Measurements from ENCODE around the gene GSN.

GRCh38 chr9:121360601-121361374, 92.8 kb downstream of the GSN start:
- TF ChIP-seq, protein P1, sequence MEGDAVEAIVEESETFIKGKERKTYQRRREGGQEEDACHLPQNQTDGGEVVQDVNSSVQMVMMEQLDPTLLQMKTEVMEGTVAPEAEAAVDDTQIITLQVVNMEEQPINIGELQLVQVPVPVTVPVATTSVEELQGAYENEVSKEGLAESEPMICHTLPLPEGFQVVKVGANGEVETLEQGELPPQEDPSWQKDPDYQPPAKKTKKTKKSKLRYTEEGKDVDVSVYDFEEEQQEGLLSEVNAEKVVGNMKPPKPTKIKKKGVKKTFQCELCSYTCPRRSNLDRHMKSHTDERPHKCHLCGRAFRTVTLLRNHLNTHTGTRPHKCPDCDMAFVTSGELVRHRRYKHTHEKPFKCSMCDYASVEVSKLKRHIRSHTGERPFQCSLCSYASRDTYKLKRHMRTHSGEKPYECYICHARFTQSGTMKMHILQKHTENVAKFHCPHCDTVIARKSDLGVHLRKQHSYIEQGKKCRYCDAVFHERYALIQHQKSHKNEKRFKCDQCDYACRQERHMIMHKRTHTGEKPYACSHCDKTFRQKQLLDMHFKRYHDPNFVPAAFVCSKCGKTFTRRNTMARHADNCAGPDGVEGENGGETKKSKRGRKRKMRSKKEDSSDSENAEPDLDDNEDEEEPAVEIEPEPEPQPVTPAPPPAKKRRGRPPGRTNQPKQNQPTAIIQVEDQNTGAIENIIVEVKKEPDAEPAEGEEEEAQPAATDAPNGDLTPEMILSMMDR (CRISPR knock-in tag; IDR thresholded peaks at IDR 0.05) = no peak
- no peak for TF ChIP-seq ZNF883 (CRISPR knock-in tag; IDR thresholded peaks at IDR 0.05; ENCODE audit: not compliant biosample characterization)
- no peak for TF ChIP-seq ZFYVE20 (CRISPR knock-in tag; IDR thresholded peaks at IDR 0.05; ENCODE audit: borderline replicate concordance, low read depth)
- TF ChIP-seq RBFOX2 (IDR thresholded peaks at IDR 0.05; ENCODE audit: low read depth, low read length) = no peak
- TF ChIP-seq EHMT2 (IDR thresholded peaks at IDR 0.05; ENCODE audit: borderline replicate concordance, low read depth, low read length) = no peak
- TF ChIP-seq, protein P2, sequence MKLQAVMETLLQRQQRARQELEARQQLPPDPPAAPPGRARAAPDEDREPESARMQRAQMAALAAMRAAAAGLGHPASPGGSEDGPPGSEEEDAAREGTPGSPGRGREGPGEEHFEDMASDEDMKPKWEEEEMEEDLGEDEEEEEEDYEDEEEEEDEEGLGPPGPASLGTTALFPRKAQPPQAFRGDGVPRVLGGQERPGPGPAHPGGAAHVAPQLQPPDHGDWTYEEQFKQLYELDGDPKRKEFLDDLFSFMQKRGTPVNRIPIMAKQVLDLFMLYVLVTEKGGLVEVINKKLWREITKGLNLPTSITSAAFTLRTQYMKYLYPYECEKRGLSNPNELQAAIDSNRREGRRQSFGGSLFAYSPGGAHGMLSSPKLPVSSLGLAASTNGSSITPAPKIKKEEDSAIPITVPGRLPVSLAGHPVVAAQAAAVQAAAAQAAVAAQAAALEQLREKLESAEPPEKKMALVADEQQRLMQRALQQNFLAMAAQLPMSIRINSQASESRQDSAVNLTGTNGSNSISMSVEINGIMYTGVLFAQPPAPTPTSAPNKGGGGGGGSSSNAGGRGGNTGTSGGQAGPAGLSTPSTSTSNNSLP (IDR thresholded peaks at IDR 0.05; ENCODE audit: low read depth, low read length) = no peak
- TF ChIP-seq ZBTB34 (CRISPR knock-in tag; IDR thresholded peaks at IDR 0.05) = no peak
- TF ChIP-seq, protein P3, sequence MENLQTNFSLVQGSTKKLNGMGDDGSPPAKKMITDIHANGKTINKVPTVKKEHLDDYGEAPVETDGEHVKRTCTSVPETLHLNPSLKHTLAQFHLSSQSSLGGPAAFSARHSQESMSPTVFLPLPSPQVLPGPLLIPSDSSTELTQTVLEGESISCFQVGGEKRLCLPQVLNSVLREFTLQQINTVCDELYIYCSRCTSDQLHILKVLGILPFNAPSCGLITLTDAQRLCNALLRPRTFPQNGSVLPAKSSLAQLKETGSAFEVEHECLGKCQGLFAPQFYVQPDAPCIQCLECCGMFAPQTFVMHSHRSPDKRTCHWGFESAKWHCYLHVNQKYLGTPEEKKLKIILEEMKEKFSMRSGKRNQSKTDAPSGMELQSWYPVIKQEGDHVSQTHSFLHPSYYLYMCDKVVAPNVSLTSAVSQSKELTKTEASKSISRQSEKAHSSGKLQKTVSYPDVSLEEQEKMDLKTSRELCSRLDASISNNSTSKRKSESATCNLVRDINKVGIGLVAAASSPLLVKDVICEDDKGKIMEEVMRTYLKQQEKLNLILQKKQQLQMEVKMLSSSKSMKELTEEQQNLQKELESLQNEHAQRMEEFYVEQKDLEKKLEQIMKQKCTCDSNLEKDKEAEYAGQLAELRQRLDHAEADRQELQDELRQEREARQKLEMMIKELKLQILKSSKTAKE (CRISPR knock-in tag; IDR thresholded peaks at IDR 0.05; ENCODE audit: borderline replicate concordance) = no peak
- no peak for TF ChIP-seq BRD4 (CRISPR knock-in tag; IDR thresholded peaks at IDR 0.05)

Measured in HepG2 (cell line).